Left renal cortex interstitium (tissue), 4 donors: Measurements from ENCODE around the gene FAN1. TPM values are rescaled to one million over a fixed set of nuclear protein-coding genes. Genes with fewer than 3 reads are reported as not detected.
A peak's percentile ranks its signal among the peaks of the same experiment; 100 is the strongest.
"Not testable (repeated sequence)": the region's sequence is repeated elsewhere in the genome, so short reads cannot be mapped to it uniquely, and the experiment has no call there.

Experiments used
- DNase-seq, 4 donors: peaks; one replicate each; pipeline ENCODE4 v3.0.0-alpha.2; 2013; ENCODE audit warnings: low read depth in 4 of 4, low spot score in 2 of 4, missing footprints in 1 of 4
- polyA plus RNA-seq, 4 donors: library from polyadenylated mRNA; unstranded; fragments of 120-200 nt; gene quantifications; one replicate each; pipeline ENCODE4 v1.2.1, GENCODE V29; 2013; ENCODE audit not compliant: insufficient read length in 4 of 4

Gene FAN1
- 10 to 100 TPM; 26.9 to 44.5 (median 34.8) TPM for polyA plus RNA-seq

DNA sequence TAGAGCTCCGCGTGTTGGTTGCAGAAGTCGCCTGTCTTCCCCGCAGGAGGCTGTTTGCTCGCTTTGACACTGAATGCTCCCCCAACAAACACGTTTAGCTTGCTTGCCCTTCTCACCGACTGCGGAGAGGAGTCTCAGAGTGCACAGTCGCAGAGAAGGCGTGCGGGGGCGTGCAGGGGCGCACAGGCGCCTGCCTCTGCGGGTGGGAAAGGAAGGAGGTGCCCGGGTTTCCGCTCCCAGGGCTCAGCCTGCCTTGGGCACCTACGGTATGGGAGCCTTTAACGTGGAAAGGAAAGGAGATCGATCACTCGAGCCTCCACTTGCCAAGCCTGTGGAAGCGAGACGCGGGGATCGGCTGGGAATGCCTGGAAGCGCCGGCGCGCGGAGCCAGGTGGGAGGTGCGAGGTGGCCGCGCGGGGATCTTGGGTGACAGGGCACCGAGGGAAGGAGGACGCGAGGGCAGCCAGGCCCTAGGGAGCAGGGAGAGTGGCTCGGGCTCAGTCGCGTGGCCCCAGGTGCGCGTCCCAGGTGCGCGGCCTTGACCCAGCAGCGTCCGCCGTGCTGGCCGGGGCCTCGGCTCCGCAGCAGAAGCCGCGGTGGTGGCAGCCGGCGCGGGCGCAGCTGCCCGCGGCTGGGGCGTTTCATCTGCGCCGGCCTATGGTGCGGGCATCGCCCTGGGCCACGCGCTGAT lies at the start of gene FAN1:
Gene FAN1, plus strand, starts transcription at position 419 of the 691 bp plus-strand sequence. CDS start 749 bp downstream, outside the sequence.
- peak in 3 of 4 donors; percentile 57 to 86 (median 82) for DNase-seq

DNA sequence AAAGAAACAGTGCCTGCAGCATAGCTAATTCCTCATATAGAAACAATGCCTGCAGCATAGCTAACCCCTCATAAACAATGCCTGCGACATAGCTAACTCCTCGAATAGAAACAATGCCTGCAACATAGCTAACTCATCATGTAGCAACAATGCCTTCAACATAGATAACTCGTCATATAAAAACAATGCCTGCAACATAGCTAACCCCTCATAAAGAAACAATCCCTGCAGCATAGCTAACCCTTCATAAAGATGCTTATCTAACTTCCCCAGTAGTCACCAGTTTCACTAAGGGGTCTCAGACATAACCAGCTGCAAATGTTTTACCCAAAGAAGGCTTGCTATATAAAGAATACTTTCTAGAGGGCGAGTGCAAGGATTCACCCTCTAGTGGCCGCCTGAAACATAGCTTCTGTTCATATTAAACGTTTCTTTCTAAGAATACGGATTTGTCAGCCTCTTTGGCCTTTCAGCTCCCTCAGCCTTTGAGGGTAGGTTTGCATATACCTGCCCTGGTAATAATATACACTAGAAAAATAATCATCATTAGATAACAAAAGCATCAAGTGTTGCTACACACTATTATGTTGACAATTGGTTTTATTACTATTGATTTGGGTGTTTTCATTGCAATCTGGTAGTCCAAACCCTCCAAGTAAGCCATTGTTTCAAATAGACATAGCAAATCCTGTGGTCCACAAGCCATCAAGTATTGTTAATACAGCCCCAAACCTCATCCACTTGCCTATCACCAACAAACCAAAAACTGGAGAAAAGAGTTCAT lies 44.4 kb upstream of the FAN1 start:
- peak in 1 of 4 donors; percentile 8 for DNase-seq

DNA sequence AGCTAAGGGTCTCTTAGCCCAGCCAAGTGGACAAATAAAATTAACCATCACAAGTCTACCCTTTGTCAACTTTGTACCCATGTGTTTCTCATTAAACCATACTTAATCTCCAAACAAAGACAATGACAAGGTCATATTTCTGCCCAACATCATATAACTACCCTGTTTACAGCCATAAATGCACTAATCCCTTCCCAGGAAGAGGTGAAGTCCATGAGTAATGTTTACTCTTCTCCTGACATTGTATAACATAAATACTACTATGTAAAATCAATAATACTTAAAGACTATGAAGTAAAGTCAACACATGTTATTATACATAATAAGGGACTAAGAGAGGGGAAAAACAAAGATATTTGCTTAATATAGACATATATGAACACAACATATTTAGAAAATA lies 38.5 kb upstream of the FAN1 start:
- no peak for DNase-seq

DNA sequence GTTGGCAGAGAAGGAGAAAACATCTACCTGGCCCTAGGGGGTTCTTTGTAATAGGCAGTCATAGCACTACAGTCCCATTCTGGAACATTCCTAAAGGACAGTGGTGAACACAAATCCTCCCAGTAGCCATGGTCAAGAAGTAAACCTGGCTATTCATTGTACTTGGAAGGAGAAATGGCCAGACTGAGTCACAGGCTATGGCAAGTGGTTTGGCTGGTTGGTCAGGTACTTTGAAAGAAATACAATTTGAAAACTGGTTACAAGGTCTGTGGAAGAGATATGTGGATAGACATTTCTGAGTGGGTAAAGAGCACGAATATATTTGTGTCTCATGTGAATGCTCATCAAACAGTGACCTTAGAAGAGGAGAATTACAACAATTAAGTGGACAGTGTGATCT lies 33.0 kb upstream of the FAN1 start:
- DNase-seq: no peak

DNA sequence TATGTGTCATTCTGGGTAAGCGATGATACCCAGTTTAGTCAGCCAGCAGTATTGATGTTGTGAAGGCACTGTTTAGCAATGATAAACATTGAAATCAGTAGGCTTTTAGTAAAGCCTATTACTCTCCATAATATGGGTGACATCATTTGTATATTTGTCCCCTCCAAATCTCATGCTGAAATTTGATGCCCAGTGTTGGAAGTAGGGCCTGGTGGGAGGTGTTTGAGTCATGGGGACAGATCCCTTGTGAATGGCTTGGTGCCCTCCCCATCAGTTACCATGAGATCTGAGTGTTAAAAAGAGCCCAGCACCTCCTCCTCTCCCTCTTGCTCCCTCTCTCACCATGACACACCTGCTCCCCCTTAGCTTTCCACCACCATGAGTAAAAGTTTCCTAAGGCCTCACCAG lies 31.4 kb upstream of the FAN1 start:
- no peak for DNase-seq

DNA sequence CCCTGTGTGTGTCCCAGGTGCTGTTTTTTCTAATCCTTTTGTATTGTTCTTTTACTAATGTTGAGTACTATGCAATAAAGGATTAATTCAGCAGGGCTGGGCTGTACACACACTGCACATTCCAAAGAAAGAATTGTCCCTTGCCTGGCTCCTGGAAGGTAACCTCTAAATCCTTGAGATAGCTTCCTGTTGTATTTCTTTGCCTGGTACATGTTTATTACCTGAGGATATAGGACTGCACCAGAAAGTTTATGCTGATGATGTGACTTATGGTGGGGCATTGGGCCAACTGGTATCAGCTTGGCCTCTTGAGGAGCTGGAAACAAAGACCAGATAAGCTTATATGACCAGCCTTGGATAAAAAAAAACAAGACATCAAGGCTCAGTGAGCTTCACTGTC lies 26.6 kb upstream of the FAN1 start:
- no peak for DNase-seq

DNA sequence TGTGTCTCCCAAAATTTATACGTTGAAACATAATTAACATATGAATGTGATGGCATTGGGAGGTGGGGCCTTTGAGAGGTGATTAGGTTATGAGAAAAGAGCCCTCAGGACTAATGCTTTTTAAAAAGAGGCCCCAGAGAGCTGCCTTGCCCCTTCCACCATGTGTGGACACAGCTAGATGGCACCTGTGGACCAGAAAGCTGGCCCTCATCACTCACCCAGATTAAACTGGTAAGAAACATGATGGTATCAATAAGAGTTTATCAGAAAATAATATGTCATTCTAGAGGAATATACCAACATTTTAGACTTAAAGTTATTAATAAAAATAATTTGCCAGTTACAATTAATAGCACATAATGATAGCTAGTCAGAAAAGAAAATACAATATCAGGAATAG lies 25.2 kb upstream of the FAN1 start:
- no peak for DNase-seq

DNA sequence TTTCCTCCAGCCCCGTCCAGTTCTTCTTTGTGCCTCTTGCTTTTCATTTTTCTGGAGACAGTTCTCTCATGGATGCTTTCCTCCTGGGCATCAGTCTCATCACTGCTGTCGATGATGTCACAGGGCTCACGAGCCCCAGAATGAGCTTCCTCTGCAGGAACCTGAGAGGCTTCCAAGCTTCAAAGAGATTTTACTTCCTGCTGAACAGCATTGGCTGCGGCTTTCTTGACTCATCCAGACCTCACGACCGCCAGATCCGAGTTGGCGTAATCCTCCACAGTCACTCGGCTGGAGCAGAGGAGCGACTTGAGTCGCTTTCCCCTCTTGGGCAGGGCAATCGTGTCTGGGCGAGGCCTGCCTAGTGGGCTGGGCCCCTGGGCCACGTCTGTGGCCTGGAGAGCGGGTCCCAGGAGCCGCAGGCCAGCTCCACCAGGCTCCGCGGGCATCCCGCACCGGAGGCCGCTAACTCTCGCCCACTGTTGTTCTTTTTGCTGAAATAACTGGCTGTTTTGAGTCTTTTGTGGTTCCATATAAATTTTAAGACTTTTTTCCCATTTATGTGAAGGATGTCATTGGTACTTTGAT lies 20.8 kb upstream of the FAN1 start:
- DNase-seq: no peak

DNA sequence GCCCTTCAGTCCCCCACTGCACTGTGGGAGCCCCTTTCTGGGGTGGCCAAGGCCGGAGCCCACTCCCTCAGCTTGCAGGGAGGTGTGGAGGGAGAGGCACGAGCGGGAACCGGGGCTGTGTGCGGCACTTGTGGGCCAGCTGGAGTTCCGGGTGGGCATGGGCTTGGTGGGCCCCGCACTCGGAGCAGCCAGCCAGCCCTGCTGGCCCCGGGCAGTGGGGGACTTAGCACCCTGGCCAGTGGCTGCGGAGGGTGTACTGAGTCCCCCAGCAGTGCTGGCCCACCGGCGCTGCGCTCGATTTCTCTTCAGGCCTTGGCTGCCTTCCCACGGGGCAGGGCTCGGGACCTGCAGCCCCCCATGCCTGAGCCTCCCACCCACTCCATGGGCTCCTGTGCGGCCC lies 20.0 kb upstream of the FAN1 start:
- DNase-seq: not testable (repeated sequence)

DNA sequence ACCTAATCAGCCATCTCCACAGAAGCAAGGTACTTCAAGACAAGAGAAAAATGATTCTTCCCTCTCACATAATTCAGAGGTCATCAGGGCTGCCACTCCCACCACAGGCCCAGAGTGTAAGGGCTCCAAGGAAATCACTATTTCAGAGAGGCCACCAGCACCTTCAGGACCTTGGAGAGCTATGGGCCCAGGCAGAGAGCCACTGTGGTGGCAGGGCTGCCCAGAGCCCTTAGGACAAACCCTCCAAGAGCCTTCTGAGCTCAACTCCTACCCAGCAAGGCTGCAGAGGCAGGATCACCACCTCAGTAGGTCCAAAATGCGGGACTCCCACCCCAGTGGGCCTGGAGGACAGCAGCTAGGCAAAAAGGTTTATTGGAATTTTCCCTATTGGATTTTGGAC lies 17.9 kb upstream of the FAN1 start:
- DNase-seq: no peak

DNA sequence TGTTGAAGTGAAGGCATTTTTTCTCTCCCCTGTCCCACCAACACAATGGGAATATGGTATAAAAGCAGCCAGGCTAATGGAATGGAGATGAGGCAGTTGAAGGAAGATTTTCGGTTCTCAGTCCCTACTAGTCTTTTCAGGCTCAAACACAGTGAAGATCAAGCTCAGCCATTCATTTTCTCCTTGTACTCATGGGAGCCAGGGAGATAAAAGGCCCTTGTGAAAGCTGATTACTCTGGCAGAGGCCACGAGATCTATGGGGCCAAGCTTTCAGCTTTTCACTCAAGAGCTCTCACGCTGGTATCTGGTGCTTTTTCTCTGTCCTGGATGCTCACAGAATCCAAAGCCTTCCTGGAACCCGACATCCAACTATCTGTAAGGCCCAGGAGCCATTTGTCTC lies 14.5 kb upstream of the FAN1 start:
- no peak for DNase-seq

DNA sequence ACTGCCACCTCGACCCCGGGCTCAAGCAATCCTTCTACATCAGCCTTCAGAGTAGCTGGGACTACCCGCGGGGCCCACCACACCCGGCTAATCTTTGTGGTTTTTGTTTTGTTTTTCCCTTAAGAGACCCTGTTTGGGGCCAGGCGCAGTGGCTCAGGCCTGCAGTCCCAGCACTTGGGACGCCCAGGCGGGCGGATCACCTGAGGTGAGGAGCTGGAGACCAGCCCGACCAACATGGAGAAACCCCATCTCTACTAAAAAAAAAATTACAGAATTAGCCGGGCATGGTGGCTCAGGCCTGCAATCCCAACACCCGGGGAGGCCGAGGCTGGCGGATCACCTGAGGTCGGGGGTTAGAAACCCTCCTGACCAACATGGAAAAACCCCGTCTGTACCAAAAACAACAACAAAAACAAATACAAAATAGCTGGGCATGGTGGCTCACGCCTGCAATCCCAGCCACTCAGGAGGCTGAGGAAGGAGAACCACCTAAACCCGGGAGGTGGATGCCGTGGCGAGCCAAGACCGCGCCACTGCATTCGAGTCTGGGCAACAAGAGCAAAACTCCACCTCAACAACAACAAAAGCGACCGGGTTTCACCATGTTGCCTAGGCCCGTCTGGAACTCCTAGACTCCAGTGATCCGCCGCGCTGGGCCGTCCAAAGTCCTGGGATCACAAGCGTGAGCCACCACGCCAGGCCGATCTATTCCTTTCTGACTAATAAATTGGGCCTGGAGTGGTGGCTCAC lies 8.1 kb upstream of the FAN1 start:
- DNase-seq: no peak

DNA sequence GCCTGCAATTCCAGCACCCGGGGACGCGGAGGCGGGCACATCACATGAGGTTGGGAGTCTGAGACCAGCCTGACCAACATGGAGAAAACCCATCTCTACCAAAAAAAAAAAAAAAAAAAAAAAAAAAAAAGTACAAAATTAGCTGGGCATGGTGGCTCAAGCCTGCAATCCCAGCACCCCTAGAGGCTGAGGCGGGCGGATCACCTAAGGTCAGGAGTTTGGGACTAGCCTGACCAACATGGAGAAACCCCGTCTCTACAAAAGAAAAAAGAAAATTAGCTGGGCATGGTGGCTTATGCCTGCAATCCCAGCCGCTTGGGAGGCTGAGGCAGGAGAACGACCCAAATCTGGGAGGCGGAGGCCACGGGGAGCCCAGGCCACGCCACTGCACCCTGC lies 7.5 kb upstream of the FAN1 start:
- DNase-seq: no peak

DNA sequence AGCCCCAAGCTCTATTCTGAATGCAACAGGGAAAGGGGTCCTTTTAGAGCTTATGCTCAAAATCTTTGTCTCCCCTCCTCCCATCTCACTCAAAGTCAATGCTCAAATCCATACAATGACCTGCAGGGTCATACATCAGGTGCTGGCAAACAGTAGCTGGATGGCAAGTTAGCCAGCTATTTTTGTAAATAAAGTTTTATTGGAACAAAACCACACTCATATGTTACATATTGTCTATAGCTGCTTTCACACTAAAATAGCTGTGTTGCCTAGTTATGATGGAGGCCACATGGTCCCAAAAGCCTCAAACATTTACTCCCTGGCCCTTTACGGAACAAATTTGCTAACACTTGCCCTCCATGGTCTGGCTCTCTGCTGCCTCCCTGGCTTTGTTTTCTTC lies 1.8 kb upstream of the FAN1 start:
- no peak for DNase-seq

DNA sequence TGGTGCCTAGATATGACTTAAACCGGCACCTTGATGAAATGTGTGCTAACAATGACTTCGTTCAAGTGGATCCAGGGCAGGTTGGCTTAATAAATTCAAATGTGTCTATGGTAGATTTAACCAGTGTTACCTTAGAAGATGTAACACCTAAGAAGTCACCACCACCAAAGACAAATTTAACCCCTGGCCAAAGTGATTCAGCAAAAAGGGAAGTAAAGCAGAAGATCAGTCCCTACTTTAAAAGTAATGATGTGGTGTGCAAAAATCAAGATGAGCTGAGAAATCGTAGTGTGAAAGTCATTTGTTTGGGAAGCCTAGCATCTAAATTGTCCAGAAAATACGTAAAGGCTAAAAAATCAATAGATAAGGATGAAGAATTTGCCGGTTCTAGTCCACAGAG lies 1.1 kb downstream of the FAN1 start:
- DNase-seq: no peak

DNA sequence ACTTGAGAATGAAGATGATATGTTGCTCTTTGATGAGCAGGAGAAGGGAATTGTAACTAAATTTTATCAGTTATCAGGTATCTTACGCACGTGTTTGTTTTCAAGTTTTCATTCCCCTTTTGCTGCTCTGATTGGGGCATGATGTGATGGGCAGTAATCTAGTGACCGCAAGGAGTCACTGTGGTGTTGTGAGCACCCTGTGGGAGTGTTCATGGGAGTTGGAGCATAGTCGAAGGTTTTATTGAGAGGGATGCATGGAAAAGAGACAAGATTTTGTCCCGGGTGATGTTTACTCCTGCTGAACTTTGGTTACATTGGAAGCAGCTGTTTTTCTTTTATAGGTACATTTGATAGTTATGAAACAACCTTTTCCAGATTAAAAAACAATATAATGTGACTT lies 2.1 kb downstream of the FAN1 start:
- DNase-seq: no peak

DNA sequence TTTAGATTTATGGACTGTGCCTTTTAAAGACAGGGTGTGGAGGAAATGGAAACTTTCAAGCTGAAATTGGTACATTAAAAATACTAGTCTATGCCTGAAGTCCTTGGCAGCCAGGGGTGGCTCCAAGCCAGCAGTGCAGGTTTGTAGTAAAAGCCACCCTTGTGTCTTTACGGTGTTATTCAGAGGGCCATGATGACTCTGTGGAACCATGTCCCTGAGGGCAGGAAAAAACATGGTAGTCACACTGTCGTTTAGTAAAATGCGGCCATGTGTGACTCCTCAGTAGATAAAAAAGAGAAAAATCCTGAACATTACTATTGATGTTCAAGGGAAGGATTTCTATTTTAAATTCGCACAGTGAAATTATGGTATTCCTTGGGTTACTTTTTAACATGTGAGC lies 2.7 kb downstream of the FAN1 start:
- DNase-seq: no peak

DNA sequence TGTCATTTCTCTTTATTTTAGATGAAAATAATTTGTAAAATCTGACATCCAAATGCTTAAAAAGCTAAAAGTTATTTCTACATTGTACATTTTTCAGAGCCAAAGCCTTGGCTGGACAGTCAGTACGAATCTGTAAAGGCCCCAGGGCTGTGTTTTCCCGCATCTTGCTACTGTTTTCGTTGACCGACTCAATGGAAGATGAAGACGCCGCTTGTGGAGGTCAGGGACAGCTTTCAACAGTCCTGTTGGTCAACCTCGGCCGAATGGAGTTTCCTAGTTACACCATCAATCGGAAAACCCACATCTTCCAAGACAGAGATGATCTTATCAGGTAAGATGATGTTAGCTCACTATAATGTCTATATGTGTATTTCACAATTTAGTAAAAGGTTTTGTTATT lies 10.0 kb downstream of the FAN1 start:
- no peak for DNase-seq

DNA sequence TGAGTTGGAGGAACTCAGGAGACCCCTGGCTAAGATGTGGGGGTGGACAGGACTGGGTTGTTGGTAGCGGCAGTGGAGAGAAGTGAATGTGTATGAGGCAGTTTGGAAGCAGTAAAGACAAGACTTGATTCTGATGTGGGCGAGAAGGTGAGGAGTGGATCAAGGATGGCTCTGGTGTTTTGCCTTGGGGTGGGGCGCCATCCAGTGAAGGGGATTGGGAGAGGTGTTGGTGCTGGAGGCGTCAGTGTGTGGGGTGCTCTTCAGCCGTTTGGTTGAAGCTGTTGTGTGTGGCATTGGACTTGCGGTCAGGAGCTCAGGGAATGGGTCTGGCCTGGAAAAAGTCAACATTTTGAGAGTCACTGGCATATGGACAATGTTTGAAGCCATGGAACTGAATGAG lies 13.3 kb downstream of the FAN1 start:
- DNase-seq: no peak

DNA sequence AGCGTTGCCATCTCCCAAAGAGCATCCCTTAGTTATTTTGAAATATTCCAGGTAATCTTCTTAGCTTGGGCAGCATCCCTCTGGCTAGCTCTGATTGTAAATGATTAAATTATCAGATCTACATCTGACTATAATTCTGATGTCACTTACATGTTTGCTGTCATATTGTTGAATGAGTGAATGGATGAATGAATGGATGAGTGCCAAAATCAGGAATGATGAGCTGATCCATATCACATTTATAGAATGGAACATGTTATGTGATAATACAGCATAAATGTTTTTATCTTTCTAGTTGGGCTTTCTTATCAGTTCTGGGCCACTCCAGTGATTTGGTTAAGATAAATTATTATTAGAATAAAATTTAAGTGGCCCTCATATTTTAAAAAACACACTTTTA lies 14.0 kb downstream of the FAN1 start:
- no peak for DNase-seq

DNA sequence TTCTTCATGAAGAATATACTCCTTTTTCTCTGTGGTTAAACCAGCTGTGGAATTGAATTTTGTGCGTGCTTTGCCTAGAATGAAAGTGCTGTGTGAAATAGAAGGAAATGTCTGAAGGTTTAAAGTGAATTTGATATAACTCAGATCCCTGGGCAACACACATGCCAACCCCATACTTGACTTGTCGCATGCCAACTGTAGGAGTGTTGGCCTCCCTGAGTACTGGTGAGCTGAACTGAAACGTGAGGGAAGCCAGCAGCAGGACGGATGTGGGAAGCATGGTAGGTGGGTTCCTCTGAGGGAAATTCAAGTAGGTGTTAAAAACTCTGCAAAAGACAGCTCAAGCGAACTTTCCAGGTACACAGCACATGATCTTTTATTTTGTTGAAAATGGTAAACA lies 14.7 kb downstream of the FAN1 start:
- no peak for DNase-seq
